ENCODE results near the gene KIAA0753. TPM values are rescaled to one million over a fixed set of nuclear protein-coding genes. Genes with fewer than 3 reads are reported as not detected.

The KIAA0753 gene
- total RNA-seq, 1 donor from 2014 or later, result 33.7 TPM

GRCh38 chr17:6674586-6674985 is 34.1 kb upstream of the KIAA0753 start:
- Mint-ChIP-seq H3K9me3 (no peaks in the 10 kb centered on the region), H3K4me1 (ENCODE audit: unreplicated experiment) (no peaks in the 10 kb centered on the region), H3K36me3 (no peaks in the 10 kb centered on the region), H3K27me3 (peaks cover 18% of the 10 kb centered on the region), H3K27ac (no peak overlapping the region), H3K4me3 (no peak overlapping the region)
- TF ChIP-seq CTCF (conservative IDR thresholded peaks at IDR 0.05), result no peak
- no peak for DNase-seq (ENCODE audit: extremely low spot score, unreplicated experiment)

GRCh38 chr17:6671431-6671830 is 30.9 kb upstream of the KIAA0753 start:
- H3K9me3 Mint-ChIP-seq, result no peaks in the 10 kb centered on the region
- DNase-seq (ENCODE audit: extremely low spot score, unreplicated experiment), result no peak
- no peaks in the 10 kb centered on the region for H3K4me1 Mint-ChIP-seq (ENCODE audit: unreplicated experiment)
- no peak for TF ChIP-seq CTCF (conservative IDR thresholded peaks at IDR 0.05)
- no peak overlapping the region for H3K27ac Mint-ChIP-seq
- no peaks in the 10 kb centered on the region for H3K36me3 Mint-ChIP-seq
- H3K4me3 Mint-ChIP-seq, result no peak overlapping the region
- H3K27me3 Mint-ChIP-seq, result peaks cover 27% of the 10 kb centered on the region

GRCh38 chr17:6670999-6671398 is 30.5 kb upstream of the KIAA0753 start:
- no peaks in the 10 kb centered on the region for H3K36me3 Mint-ChIP-seq
- no peaks in the 10 kb centered on the region for H3K4me1 Mint-ChIP-seq (ENCODE audit: unreplicated experiment)
- H3K4me3 Mint-ChIP-seq, result no peak overlapping the region
- H3K9me3 Mint-ChIP-seq, result no peaks in the 10 kb centered on the region
- H3K27me3 Mint-ChIP-seq, result peaks cover 29% of the 10 kb centered on the region
- DNase-seq (ENCODE audit: extremely low spot score, unreplicated experiment), result no peak
- no peak for TF ChIP-seq CTCF (conservative IDR thresholded peaks at IDR 0.05)
- peak overlapping the region; percentile 41 for H3K27ac Mint-ChIP-seq

- Mint-ChIP-seq H3K27ac (peak overlapping the region; percentile 41), H3K9me3 (no peaks in the 10 kb centered on the region), H3K36me3 (no peaks in the 10 kb centered on the region), H3K4me3 (no peak overlapping the region), H3K4me1 (ENCODE audit: unreplicated experiment) (no peaks in the 10 kb centered on the region), H3K27me3 (peaks cover 26% of the 10 kb centered on the region)
- TF ChIP-seq CTCF (conservative IDR thresholded peaks at IDR 0.05), result no peak
- DNase-seq (ENCODE audit: extremely low spot score, unreplicated experiment), result no peak
These were observed 30.1 kb upstream of the KIAA0753 start for GRCh38 chr17:6670571-6670970.

- Mint-ChIP-seq H3K27me3 (peaks cover 26% of the 10 kb centered on the region), H3K27ac (peak overlapping the region; percentile 31), H3K4me1 (ENCODE audit: unreplicated experiment) (no peaks in the 10 kb centered on the region), H3K36me3 (no peaks in the 10 kb centered on the region), H3K4me3 (no peak overlapping the region), H3K9me3 (no peaks in the 10 kb centered on the region)
- TF ChIP-seq CTCF (conservative IDR thresholded peaks at IDR 0.05), result no peak
- DNase-seq (ENCODE audit: extremely low spot score, unreplicated experiment), result no peak
These were observed 29.1 kb upstream of the KIAA0753 start for GRCh38 chr17:6669479-6670212.
